Brain microvascular endothelial cell (primary cell): Measurements from ENCODE around the gene MCC.
A peak's percentile ranks its signal among the peaks of the same experiment; 100 is the strongest.

ENCODE experiments used
- DNase-seq: peaks from one replicate; pipeline ENCODE4 v3.0.0-alpha.2; 2020
- H3K27ac ChIP-seq: fragments of 250-450 bp; sonication (Bioruptor Pico); 2 replicates; pipeline ENCODE4 v1.5.1; 2020; ENCODE audit warnings: mild to moderate bottlenecking, moderate library complexity
- H3K27me3 ChIP-seq: fragments of 250-450 bp; sonication (Bioruptor Pico); replicated peaks from 2 replicates; pipeline ENCODE4 v1.5.1; 2020; ENCODE audit warnings: mild to moderate bottlenecking
- H3K36me3 ChIP-seq: fragments of 250-450 bp; sonication (Bioruptor Pico); replicated peaks from 2 replicates; pipeline ENCODE4 v1.5.1; 2020; ENCODE audit warnings: mild to moderate bottlenecking
- H3K4me3 ChIP-seq: 2 replicates; pipeline ENCODE4 v1.5.1; 2011; ENCODE audit warnings: low read depth, mild to moderate bottlenecking, control low read depth, low read length, moderate library complexity
- CTCF ChIP-seq: IDR thresholded peaks from 2 replicates; pipeline ENCODE4 v1.5.1; 2011; ENCODE audit warnings: low read depth, mild to moderate bottlenecking, moderate library complexity, low read length, control low read depth, inconsistent platforms; ENCODE audit errors: missing control alignments
- in situ Hi-C: cut with HindIII; loops from 2 replicates; pipeline ENCODE4 v1.10.0; 2017; ENCODE audit warnings: low sequenced_read_pairs, low pct_ligation_motif_present

Gene MCC

GRCh38 chr5:112996830-112997374, 491.4 kb downstream of the MCC start:
- in situ Hi-C loops, result no loop called here
- H3K36me3 ChIP-seq, result peaks cover 2% of the 10 kb centered on the region
- H3K27ac ChIP-seq, result peak overlapping the region; percentile 1
- H3K27me3 ChIP-seq, result no peaks in the 10 kb centered on the region
- H3K4me3 ChIP-seq, result no peak overlapping the region
- TF ChIP-seq CTCF, result no peak
- no peak for DNase-seq

DNA sequence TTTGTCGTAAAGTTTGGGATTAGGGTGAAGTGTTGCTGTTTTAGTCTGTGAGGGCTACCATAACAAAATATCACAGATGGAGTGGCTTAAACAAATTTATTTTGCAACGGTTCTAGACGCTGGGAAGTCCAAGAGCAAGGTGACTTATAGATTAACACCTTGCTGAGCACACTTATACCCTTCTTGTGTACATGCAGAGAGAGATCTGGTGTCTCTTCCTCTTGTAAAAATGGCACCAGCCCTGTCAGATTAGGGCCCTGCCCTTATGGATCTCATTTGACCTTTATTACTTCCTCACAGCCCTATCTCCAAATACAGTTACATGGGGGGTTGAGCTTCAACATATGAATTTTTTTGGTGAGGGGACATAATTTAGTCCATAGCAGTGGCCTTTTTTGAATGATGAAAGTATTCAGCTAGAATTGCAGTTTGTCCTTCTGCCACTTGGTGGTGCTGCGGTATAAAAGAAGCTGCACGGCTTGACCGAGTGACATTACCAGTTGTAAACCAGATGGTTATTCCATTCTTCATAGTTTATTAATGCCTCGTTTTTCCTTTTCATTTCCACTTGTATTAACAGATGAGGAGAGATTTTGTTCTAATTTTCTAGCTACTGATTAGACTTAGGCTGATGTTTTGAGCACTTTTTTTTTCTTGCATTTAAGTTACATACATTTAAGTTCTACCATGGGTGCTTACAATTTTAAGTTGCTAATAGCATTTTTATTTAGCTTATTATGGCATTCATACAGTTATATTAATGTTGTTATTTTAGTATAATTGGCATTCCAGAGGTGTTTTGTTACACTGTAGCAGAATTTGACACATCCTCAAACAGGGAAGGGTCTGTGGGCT, 492.3 kb downstream of the MCC start:
- peak; percentile 72 for DNase-seq
- Histone ChIP-seq H3K27me3 (no peaks in the 10 kb centered on the region), H3K27ac (no peak overlapping the region), H3K4me3 (no peak overlapping the region), H3K36me3 (no peaks in the 10 kb centered on the region)
- TF ChIP-seq CTCF, result peak; percentile 86
- in situ Hi-C loops, result no loop called here

DNA sequence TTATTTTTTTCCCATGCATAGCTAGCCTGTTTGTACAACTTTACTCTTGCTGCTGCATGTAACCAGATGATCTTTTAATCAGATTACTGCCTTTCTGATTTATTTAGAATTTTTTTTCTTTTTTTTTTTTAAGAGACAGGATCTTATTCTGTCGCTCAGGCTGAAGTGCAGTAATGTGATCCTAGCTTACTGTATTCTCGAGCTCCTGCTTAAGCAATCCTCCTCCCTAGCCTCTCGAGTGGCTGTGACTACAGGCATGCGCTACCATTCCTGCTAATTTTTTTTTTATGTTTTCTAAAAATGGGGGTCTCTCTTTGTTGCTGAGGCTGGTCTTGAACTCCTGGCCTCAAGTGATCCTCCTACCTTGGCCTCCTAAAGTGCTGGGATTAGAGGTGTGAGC, 502.0 kb downstream of the MCC start:
- DNase-seq, result no peak
- TF ChIP-seq CTCF, result no peak
- H3K4me3 ChIP-seq, result no peak overlapping the region
- H3K27me3 ChIP-seq, result no peaks in the 10 kb centered on the region
- in situ Hi-C loops, result no loop called here
- no peaks in the 10 kb centered on the region for H3K36me3 ChIP-seq
- H3K27ac ChIP-seq, result no peak overlapping the region

- no peak for TF ChIP-seq CTCF
- no peak for DNase-seq
- Histone ChIP-seq H3K27me3 (no peaks in the 10 kb centered on the region), H3K4me3 (no peak overlapping the region), H3K27ac (no peak overlapping the region), H3K36me3 (no peaks in the 10 kb centered on the region)
- in situ Hi-C loops, result no loop called here
These were observed 504.9 kb downstream of the MCC start for GRCh38 chr5:112983363-112983762.

DNA sequence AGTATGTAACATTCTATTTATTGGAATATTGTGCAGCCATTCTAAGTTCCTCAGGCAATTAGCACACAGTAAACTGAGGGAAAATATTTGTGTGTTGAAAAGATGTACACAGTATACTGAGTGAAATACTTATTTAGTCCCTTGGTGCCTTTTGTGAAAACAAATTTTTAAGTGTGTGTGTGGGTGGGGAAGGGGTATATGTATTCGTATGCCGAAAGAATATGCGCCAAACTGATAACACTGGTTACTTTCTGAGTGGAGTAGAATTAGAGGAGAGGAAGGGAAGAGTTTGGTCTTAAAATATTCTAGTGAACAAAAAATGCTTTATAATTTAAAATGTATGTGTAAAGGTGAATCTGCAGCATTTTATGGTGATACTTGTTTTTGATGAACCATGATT, 508.5 kb downstream of the MCC start:
- H3K27ac ChIP-seq, result no peak overlapping the region
- no peak overlapping the region for H3K4me3 ChIP-seq
- H3K27me3 ChIP-seq, result no peaks in the 10 kb centered on the region
- H3K36me3 ChIP-seq, result no peaks in the 10 kb centered on the region
- in situ Hi-C loops, result no loop called here
- TF ChIP-seq CTCF, result no peak
- DNase-seq, result no peak
